ENCODE data around the gene NGFR. TPM values are rescaled to one million over a fixed set of nuclear protein-coding genes. Genes with fewer than 3 reads are reported as not detected.
"Not testable (repeated sequence)": the region's sequence is repeated elsewhere in the genome, so short reads cannot be mapped to it uniquely, and the experiment has no call there.

Gene NGFR
- total RNA-seq, 1 experiment from 2014 or later = 0.34 TPM

DNA sequence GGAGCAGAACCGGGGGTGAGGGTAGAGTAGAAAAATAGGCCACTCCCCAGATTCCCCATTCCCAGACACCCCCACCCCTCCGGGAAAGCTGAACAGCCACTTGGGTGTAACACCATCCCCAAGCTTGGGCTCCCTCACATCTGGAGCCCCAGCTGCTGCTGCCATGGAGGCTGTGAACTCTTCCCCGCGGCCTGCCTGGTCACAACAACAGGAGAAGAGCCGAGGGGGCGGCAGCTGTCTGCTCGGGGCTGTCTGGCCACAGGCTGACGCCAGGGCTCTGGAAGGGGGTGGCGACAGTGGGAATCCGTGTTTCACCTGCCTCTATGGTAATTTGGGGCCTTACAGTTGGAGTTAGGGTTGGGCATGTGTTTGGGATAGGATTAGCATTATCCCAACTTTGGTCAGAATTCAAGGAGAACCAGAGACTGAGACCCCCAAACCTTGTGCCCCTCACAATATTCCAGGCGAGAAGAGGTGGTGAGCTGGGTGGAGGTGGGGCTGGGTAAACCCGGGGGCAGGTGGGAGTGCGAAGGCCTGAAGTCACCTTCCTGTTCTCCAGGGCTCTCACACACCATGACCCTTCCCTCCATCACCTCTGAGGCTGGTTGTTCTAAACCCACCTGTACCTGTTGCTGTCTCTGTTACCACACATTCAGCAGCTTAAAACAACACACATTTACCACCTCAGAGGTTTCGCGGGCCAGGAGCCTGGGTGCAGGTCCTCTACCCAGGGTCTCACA lies 50.9 kb downstream of the NGFR start:
- DNase-seq (ENCODE audit: low read depth) = no peak

DNA sequence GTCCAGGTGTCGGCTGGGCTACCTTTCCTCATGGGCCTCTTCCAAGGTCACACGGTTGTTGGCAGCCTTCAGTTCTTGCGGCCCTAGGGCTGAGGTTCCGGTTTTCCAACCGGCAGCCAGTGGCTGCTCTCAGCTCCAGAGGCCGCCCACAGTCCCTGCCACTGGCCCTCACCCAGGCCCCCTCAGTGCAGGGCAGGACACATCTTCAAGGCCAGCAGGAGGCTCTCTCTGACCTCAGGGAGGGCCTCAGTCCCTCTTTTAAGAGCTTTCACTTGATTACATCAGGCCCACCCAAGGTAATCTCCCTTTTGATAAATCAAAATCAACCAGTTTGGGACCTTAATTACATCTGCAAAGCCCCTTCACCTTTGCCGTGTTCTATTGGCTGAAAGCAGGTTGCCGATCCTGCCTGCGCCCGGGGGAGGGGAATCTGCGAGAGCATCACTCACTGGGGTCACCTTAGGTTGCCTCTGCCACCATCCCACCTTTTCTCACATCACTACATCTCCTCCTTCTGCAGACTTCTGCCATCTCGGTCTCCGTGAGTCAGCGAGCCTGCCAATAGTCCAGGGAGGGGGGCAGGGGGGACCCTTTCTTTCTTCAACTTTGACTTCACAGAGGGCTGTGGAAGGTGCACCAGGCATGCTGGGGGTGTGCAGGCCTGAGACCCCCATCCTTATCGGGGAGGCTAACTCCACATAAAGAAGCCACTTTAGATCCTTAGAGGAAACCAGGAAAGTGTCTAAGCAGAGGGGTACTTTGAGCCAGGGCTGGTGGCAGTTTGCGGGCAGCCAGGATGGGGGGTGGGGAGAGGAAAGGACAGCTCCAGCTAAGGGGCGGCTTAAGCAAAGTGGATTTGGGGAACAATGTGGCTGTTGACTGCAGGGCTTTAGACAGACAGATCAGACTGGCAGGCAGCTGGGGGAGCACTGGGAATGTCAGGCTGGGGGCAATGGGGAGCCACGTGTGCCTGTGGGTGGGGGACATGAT lies 51.7 kb downstream of the NGFR start:
- DNase-seq (ENCODE audit: low read depth) = no peak

DNA sequence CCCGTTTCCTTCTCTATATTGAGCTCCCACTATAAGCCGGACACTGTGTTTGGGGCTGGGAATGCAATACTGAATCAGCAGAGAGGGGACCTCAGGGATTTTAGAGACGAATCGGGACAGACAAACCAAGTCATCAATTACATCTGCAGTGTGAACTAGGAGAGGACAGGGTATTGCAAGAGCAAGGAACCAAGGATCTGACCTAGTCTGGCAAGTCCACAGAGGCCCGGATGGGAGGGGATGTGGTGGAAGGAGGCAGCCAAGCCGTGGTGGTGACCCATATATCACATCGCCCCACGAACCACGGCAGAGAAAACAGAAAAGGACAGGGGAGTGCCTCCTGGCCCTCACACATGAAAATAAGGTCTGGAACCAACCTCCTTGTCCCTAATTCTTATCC lies 52.5 kb downstream of the NGFR start:
- no peak for DNase-seq (ENCODE audit: low read depth)

DNA sequence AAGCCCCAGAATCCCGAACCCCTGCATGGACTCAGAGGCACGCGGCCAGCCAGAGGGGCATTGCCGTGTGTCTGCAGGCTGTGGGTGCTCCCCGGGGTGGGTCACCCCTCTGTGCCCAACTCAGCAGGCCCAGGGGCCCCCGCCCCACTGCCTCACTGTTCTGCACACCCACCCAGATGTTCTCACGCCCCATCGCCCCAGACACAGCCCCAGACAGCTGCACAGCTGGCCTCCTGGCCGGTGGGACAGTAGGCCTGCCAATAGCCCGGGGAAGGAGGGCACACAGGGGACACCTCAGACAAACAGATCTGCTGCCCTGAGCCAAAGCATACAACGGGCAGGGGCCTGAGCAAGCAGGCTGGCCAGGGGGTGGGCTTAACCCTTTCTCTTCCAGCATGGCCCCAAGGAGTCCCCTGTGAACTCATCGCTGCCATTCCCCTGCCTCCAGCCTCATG lies 53.0 kb downstream of the NGFR start:
- no peak for DNase-seq (ENCODE audit: low read depth)

DNA sequence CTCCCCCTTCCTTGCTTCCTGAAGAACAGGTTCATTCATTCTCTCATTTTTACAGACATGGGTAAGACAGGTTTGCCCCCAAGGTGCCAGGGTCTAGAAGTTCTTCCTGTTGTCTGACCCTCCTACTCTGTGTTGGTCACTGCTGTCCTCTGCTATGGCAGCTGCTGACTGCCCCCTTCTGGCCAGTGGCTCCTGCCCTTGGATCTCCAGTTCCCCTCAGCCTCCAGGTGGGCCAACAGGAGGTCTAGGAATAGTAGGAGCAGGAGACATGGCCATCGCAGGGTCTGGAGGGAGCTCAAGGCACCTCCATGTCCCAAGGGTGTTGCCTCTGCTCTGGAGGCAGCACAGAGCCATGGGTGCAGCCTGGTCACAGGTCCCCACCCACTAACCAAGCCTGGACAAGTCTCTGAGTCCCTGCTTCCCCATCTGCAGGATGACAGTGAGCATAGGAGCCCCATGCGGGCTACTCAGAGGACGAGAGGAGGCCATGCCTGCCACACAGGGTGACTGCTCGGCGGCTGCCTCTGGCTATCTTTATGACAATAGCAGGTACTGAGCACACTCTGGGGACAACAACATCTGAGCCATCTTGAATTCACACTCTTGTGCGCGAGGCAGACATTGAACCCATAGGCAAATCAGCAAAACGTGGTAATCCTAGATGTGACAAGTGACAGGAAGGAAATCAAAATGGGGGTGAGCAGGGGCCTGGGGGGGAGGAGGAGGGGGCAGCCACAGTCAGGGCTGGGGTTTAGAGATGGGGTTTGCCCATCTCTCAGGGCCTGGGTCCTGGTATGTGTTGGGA lies 53.6 kb downstream of the NGFR start:
- peak; percentile 48 for DNase-seq (ENCODE audit: low read depth)

DNA sequence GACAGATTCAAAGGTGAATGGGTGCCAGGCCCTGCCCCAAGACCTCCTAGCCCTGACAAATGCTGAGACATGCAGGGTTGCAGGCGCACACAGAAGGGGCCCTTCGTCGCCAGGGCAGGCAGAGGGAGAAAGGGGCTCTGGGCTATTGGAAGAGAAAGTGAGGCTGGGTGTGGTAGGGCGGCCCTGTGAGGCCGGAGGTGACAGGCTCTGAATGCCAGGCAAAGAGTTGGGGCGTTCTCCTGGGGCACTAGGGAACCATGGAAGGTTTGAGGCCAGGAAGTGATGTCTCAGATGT lies 54.2 kb downstream of the NGFR start:
- no peak for DNase-seq (ENCODE audit: low read depth)

DNA sequence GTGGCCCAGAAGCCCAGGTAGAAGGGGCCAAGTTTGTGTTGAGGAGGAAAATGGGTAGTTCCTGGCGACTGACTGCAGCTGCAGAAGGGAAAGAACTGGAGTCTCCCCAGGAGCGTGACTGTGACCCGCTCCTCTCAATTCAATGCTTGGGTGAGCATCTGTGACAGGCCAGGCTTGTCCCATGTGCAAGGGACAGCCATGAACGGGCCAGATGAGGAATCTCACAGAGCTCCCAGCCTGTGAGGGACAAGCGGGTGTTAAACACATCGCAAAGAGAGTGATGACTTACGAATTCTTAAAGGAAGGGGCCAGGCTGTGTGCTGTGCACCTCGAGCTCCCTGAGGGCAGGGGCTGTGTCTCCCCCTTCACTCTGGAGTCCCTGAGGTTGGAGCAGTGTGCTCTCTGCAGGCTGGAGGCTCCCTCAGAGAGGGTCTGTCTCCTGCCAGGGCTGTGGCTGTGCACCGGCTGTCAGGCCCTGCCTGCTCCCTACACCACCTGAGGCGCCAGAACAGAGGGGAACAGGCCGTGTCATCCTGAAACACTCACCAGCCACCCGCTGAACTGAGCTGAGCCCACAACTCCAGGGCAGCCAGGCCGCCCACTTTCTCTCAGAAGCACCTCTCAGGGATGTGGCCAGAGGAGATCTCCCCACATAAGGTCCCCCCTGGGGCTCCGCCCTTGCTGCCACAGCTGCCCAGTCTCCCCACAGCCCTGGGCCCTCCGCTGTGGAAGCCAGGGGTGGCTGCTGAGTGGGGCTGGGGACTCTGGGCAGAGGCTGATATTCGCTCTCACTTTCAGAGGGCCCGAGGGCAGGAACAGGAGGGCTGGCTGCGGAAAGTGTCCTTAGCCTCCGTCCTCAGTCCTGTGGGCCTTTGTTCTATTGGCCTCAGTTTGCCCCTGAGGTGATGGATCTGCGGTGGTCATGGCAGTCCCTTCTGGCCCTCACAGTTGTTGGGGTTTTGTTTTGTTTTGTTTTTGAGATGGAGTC lies 54.9 kb downstream of the NGFR start:
- no peak for DNase-seq (ENCODE audit: low read depth)

DNA sequence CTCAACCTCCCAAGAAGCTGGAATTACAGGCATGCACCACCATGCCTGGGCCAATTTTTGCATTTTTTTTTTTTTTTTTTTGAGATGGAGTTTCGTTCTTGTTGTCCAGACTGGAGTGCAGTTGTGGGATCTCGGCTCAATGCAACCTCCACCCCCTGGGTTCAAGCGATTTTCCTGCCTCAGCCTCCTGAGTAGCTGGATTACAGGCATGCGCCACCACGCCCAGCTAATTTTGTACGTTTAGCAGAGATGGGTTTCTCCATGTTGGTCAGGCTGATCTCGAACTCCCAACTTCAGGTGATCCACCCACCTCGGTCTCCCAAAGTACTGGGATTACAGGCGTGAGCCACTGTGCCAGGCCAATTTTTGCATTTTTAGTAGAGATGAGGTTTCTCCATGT lies 55.7 kb downstream of the NGFR start:
- DNase-seq (ENCODE audit: low read depth) = not testable (repeated sequence)

DNA sequence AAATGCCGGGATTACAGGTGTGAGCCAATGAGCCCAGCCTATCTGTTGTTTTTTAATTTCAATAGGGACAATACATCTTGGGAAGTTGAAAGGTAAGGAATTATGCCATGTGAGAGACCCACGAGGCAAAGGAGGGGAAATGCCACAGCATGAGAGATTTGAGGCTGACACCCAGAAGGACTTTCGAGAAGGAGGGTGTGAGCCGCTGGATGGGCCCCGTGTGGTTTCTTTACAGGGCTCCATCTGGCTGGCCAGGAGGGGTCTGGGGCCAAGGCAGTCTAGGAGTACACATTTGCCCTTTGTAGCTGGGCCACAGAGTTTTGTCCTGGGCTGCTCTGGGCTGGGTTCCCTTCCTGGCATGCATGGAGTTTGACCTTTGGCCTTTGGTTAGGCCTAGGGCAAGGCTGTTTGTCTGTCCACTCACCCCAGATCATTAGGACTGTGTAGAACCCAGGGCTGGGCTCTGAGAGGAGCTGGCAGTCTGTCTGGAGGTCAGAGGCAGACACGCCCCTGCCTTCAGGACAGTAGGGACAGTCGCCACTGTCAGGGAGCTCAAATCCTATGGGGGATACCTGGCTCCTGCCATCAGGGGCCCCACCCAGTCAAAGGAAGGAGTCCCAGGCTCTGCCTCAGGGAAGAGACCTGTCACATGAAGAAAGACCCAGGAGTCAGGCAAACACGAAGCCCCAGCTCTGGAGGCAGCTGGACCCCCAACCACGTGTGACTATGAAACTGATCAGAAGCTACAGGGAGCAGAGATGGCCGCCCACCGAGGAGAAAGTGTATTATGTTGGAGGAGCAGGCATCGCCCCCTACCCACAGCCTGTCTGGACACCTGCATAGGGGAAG lies 56.4 kb downstream of the NGFR start:
- no peak for DNase-seq (ENCODE audit: low read depth)

DNA sequence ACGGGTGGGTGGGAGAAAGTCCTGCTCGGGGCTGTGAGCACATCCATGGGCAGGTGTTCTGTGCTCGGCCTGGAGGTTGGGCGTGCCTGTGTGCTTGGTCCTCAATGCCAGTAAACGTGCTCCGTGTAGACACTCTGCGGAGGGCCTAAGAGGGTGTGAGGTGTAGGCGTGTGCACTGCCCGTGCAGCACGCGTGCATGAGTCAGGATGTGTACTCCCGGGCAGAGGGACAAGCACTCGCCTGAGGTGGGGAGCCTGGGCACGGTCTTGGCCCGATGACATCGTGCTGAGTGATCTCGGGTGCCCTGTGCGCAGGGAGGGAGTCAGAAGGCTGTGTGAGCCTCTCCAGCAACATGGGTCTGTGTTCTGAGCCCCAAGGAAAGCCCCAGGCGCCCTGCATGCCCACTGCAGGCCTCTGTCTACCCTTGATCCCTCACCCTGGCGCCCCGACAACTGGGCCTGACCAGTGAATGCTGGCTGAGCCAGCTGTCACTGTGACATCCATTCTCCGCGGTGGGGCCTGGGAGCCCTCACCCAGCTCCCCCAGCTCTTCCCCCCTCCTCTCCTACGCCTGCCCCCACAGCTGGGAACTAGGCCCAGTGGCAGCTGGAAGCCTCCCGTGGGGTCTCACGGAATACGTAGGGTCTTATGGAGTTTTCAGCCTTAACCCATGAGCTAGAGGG lies 57.1 kb downstream of the NGFR start:
- DNase-seq (ENCODE audit: low read depth) = peak; percentile 42

DNA sequence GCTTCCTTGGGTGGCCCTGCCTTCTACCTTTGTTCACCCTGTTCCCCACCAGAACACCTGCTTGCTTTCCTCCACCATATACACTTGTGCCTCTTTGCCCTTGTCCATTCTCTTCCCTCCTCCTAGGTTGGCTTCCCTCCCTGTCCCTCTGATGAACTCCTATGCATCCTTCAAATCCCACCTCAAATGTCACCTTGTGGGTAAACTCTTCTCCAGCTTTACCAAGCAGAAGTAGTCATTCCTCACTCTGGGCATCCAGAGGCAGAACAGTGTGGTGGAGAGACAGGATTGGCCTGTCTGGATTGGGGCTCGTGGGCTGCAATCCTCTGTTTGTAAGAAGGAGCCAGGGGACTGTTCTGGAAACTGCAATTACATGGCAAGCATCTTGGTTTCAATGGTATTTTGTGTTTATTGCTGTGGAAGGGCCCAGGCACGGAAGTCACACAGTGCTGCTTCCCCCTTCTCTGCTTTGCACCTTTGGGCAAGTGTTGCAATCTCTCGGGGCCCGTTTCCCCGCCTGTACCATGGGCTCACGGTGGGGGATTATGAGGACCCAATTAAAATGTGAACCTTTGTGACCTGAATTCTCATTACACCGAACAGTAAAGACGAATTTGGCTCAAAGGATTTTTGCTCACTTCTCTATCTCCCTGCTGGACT lies 58.7 kb downstream of the NGFR start:
- no peak for DNase-seq (ENCODE audit: low read depth)

DNA sequence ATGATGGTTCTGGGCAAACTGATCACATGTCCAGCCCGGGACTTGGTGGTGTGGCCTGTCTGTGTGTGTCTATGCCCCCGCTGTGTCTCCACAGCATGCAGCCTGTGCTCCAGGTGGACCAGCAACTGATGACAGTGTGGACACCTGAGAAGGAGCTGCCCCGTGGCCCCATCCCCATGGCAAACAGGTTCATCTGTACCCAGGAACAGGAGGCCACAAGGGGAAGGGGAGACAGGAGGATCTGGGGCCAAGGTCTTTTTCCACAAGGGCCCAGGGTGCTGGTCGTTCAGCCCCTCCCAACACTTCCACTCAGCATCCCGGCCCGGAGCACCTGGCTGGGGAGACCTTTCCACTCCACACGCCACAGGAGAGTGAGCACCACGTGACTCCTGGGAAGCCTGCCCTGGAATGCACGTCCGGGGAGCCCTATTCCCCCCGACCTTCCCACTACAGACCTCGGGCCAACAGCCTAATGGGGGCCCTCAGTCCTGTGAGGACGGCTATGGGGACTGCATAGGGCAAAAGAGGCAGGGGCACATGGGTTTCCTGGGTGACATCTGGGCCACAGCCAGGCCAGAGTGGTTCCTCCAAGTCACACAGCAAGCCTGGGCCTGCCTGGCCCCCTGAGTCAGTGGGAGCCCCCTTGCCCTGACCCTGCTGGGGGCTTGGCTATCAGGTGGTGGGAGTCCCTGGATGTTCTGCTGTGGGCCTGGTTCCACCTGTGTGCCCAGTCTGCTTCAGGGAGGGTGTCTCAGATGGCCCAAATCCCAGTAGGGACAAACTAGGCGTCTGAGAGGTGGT lies 59.8 kb downstream of the NGFR start:
- no peak for DNase-seq (ENCODE audit: low read depth)

DNA sequence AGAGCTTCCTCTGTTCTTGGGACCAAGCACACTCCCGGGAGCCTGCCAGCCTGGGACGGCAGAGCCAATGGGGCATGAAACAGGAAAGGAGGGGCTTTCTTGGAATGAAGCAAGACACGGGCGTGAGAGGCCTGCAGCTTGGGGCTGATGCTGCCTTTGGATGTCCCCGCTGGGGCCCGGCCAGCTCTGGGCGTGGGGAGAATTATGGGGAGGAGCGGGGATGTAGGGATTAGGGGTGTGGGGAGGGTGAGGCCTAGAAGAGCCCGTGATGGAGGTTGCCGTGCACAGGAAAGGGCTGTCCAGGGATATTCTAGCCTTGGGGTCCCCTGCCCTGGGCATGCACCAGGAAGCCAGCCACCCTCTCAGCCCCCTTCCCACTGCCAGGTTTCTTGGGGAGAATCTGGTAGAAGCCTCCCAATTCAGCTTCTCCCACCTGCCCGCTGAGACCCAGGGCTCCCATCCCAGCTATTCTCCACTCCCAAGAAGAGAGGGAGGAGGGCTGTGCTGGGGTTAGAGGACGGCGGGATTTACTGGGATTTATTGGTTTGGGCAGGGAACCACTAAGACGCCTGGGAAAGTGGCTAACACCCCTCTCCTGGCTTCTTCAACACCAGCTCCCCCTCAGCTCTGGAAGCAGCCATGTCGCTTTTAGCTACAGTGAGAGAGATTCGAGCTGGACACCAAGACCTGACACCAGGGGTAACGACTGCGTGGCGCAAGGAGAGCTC lies 60.6 kb downstream of the NGFR start:
- no peak for DNase-seq (ENCODE audit: low read depth)

DNA sequence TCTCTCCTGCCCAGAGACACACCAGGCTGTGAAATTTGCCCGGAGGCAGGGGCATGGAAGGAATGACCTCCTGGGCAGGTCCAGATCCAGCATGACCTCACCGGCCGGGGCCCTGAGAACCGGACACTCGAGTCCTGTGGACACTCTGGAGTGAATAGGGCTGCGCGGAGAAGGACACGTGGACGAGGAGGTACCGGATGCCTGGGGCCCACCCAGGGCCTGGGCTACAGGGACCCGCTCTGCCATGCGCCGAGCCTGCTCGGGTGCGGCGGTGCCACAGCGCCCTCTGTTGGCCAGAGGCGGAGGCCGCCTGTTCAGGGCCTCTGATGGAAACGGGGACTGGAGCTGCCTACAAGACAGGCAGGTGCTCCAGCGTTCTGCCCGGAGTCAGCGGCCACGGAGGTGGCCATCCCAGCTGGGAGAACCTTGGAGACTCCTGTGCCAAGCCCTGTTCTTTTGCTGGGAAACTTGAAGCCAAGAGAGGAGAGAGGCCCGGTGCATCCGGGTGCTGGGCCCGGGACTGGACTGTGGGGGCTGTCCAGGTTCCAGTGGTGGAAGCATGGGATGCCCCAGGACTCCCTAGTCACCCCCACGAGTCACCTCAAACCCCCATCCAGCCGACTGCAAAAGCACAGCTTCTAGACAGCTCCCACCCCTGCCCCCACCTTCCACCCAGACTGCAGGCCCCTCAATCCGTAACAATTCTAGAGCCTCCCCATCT lies 61.3 kb downstream of the NGFR start:
- DNase-seq (ENCODE audit: low read depth) = peak; percentile 74

DNA sequence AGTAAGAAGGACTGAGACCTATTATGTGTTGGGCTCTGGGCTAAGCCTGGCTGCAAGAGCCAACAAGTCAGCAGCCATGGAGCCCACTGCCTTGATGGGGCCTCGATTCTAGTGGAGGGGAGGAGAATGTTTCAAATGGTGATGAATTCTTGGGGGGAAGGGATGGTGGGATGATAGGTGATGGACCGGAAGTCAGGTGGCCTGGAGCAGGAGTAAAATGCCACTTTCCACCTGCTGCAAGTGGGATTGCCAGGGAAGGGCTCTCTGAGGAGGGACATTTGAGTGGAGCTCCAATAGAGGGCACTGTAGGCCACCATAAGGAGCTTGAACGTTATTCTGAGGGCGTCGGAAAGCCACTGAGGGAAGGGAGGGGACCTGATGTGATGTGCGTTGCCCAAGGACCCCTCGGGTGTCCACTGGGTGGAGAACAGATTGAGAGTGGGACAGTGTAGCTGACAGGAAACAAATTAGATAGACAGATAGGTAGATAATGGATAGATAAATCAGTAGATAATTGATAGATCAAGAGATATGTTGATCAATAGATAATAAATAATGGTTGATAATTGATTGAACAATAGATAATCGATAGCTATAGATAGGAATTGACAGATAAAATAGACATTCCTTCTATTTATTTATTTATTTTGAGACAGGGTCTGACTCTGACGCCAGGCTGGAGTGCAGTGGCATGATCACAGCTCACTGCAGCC lies 62.4 kb downstream of the NGFR start:
- DNase-seq (ENCODE audit: low read depth) = peak; percentile 42
